Erythroblast (primary cell): ENCODE measurements around the gene TCEAL5.

ENCODE experiments used
- GATA1 ChIP-seq: IDR thresholded peaks from 2 replicates; pipeline ENCODE4 v1.6.1; 2011; ENCODE audit warnings: low read depth, mild to moderate bottlenecking, control low read depth, low read length, moderate library complexity
- POLR2A ChIP-seq: IDR thresholded peaks from 2 replicates; pipeline ENCODE4 v1.6.1; 2011; ENCODE audit warnings: mild to moderate bottlenecking, low read length

DNA sequence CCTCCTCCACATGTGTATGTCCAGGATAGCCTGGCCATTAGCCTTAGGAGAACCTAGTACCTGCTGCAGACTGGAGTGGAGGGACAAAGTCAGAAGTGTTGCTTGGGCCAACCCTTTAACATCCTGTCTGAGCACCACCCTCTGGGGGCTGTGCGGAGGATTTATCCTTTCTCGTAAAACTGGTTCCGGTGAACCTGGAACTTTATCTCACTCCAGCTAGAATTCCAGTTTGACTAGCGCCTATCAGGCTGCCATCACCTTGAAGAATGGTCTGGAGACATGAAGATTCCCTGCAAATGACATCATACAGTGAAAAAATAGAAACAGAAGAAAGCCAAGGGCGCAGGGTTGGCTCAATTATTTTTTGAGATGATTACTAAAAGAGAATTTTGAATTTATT is 25.6 kb downstream of the TCEAL5 start:
- no peak for TF ChIP-seq POLR2A
- no peak for TF ChIP-seq GATA1
